LHCN-M2 (cell line): ENCODE data around the gene AKT3. TPM values are rescaled to one million over a fixed set of nuclear protein-coding genes. Genes with fewer than 3 reads are reported as not detected.

Experiments used
- DNase-seq: peaks from one replicate; pipeline ENCODE4 v3.0.0-alpha.2; 2012; ENCODE audit warnings: low read depth
- total RNA-seq: library from RNA; depleted of rRNA; stranded (reverse); fragments of >200 nt; gene quantifications from 2 replicates; pipeline ENCODE4 v1.2.3, GENCODE V29; 2014

Gene AKT3
- total RNA-seq, 1 experiment from 2014 or later, result 12.2 TPM

- DNase-seq, result no peak
Observed at GRCh38 chr1:243489681-243490546, 360.1 kb downstream of the AKT3 start.

DNA sequence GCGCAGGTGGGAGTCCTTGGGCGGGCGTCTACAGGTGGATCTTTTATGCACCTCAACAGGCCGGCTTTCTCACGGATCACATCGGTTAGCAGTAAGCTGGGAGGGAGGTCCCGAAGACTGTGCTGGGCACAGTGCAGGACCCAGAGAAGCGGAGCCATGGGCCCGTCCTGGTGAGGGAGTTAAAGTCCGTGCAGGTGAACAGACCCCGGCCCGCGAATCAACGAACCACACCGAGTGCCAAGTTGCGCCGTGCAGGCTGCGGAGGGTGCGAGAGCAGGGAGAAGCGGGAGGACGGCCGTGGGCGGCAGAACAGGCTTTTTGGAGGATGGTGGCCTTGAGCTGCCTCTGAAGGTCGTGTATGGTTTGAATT, 360.9 kb downstream of the AKT3 start:
- no peak for DNase-seq

DNA sequence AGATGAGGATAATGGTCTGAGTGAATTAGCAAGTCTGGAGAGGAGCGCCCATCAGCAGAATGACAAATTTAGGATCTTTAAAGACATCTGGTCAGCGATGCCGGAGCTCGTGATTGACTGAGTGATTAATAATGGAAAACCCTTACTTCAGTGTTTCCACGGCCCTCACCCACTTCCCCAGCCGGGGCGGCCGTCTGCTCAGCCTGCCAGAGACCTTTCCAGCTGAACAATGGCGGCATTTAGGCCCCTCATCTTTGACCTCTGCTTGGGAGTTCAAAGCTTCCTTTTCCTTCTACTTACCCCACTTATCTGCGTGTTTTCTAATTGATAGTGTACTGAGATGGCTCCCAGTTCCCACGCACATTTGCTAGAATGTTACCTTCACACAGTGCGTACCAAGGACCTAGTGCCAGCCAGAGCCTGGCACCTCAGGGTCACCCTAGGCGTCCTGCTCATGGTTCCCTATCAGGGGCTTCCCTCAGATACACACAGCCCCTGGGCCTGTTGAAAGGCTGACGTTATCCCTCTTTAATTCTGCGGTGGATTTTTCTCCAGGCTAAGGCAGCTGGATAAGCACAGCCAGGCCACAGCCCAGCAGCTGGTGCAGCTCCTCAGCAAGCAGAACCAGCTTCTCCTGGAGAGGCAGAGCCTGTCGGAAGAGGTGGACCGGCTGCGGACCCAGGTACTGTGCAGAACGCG, 361.4 kb downstream of the AKT3 start:
- no peak for DNase-seq

DNA sequence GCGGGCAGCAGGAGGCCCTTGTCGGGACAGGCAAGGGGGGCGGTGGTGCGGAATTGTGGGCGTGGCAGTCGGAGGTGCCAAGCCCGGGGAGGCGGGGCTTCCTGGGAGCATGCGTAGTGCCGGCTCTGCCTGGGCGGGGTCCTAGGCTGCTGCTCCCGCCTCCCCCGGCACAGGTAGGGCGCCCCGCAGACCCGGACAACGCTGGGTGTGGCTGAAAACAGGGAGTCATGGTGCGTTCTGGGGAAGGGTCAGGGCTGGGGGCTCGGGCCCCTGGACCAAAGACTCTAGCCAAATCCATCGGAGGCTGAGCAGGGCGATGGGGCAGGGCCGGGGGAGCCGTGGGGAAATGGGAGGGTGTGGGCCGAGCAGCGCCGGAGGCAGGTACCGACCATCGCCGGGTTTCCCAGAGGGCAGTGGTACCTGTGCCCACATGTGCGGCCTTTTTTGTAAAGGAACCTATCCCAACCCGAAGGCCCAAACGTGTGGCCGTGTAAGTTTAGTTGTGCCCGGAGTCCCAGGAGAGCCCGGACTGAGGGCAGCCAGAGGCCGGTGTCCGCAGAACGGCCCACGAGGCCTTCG, 362.3 kb downstream of the AKT3 start:
- DNase-seq, result no peak

DNA sequence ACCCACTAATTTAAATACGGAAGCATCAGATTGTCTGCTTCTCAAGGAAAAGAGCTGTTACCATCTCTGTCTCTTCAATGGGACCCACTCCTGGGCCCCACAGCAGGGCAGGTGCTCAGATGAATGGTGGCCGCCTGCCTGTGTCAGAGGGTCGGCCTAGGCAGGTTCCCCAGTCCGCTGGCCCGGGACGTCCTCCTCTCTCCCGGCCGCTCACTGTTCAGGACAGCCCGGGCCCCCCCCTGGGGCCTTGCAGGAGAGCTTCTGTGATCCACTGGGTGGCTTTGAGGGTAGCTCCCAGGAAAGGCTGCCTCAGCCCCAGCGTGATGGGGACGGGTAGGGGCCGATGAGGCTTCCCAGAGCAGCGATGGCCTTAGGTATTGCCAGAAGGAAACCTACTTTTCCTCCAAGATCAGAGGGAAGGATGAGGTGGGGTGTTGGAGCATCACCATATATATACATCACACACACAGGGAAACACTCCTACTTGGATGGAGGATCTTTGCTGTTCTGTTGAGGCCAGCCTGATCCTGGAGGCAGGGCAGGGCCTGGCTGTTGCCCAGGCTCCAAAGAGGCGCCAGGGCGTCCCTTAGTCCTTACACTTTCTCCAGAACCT, 362.9 kb downstream of the AKT3 start:
- no peak for DNase-seq

- no peak for DNase-seq
Observed at GRCh38 chr1:243483952-243484351, 366.1 kb downstream of the AKT3 start.

GRCh38 chr1:243483071-243483771, 366.8 kb downstream of the AKT3 start:
- DNase-seq, result no peak

GRCh38 chr1:243482141-243483022, 367.7 kb downstream of the AKT3 start:
- peak; percentile 84 for DNase-seq

- DNase-seq, result no peak
Observed at GRCh38 chr1:243481101-243481500, 368.9 kb downstream of the AKT3 start.

DNA sequence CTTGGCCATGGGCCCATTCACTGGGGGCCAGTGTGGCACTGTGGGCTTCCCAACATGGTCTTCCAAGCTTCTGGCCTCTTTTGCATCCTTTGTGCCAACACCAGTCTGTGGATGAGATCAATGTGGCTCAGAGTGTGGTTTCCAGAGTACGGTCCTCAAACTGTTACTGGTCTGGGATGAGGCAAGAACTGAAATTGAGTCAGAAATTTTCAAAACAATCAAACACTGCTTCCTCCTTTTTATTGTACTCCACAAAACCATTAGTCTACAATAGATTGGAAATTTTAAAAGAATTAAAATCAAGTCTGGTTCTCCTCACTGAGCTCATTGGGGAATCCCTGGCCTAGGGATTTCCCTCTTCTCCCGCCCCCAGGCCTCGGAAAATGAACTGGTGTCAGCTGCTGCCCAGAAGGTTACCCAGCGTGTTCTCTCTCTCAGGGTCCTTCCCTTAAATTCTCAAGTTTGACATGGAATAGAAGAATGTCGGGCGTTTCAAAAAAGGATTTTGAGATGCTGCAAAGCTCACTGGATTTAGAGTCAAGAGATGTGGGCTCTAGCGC, 372.2 kb downstream of the AKT3 start:
- DNase-seq, result no peak

DNA sequence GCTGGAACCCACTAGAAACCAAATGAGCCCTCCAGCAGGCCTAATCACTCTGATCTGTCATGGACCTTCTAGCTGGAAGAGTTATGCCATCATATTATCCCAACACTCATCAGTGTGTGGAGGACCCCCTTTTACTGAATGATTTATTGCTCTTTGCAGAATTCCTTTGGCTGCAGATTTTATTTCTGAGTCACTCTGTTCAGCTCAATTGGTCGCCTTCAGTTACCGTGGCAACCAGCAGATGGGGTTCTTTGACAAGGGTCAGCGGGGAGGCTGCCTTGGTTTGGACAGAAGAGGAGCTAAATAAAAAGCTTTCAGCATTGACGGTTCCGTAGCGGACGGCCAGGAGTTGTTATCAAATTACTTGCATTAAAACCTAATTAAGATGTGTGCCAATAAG, 374.1 kb downstream of the AKT3 start:
- peak; percentile 39 for DNase-seq

DNA sequence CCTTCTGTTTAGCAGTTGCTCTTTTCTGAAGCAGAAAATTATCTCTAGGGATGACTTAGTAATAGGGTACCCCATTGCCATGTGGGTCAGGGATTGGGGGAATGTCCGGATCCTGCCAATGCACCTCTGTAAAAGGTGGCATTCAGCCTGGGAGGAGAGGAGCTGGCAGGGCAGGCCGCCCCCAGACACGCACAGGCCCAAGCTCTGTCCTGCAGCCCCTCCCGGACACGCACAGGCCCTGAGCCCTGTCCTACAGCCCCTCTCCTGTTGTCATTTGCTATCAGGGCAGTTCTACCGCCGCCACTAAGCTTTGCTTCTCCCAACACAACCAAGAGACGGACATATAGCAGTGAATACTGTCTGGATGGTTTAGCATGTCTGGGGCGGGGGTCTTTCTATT, 375.1 kb downstream of the AKT3 start:
- DNase-seq, result no peak

GRCh38 chr1:243474136-243474881, 375.7 kb downstream of the AKT3 start:
- DNase-seq, result no peak

DNA sequence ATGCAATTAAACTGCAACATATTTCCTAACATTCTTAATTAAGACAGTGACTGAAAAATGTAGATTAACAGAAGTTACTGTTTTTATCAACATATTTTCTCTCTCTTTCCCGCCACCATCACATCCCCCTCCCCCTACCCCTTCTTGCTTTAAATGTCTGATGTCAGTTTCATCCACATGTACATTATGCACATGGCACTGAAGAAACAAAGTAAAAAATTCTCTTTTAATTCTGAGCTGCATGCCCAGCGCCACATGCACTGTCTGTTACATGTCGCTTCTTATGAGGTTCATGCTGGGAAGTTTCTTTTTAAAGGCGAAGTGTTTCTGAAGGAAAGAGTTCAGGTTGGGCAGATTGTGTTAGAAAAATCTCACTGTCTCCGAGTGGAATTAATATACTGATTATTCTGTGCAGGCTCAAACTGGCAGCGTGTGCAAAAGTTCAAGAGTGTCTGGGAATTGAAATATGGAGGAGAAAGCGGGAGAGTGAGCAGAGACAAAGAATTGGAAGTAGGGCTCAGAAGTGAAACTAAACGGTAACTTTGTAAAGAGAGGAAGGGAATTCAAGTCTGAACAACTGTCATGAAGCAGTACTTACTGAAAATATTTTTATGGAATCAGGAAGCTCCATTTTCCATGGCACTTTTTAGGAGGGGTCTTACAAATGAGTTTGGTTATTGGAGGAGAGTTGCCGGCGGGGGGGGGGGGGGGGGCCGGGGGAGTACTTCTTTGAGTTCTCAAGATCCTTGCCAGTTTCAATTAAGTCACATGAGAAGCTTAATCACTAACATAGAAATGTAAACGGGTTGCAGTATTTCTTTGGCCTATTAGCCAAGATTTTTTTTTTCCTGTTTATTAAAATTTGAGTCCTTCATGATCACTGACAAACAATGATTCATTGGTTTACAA, 376.6 kb downstream of the AKT3 start:
- DNase-seq, result peak; percentile 44

GRCh38 chr1:243471754-243472745, 378.0 kb downstream of the AKT3 start:
- peak; percentile 53 for DNase-seq

DNA sequence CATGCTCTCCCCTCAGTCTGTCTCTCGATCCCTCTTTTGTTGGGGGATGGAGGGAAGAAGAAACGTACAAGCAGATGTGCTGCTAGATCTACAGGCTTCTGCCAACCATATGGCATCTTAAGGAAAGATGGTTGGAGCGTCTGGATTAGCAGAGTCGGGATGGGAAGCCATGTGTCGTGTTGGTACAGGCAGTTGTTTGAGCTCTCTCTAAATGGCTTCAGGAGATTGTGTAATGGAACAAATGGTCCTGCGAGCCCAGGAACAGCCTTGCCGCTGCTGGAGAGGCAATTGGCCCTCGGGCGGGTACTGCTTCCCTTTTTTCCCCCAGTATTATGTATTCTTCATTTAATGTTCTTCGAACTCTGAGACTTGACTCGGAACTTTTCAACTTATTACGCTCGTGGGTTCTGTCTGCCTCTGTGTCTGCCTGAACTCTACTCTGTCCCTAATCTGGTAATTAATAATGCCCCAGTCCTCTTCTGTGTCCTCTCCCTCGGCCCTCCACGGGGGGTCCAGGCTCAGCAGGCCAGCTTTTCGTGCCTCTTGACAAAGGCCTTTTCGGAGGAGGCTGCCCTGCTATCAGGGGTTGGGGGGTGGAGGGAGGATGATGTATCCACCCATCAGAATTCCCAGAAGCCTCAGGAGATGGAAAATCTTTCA, 378.9 kb downstream of the AKT3 start:
- no peak for DNase-seq

- no peak for DNase-seq
Observed at GRCh38 chr1:243470502-243470901, 379.5 kb downstream of the AKT3 start.
